OCI-LY1 (cell line): Measurements from ENCODE around the gene UGT2B7.
"Not testable (repeated sequence)": the region's sequence is repeated elsewhere in the genome, so short reads cannot be mapped to it uniquely, and the experiment has no call there.

Experiments used
- H2AFZ ChIP-seq: fragments of 200-600 bp; sonication (generic), shearing (Covaris generic); 2 replicates; pipeline ENCODE4 v1.6.0; 2014; ENCODE audit warnings: antibody characterized with exemption, mild to moderate bottlenecking, low read length
- H3F3A ChIP-seq: fragments of 200-600 bp; sonication (generic), shearing (Covaris generic); 2 replicates; pipeline ENCODE4 v1.6.0; 2014; ENCODE audit warnings: mild to moderate bottlenecking, antibody characterized with exemption, low read length, moderate library complexity; ENCODE audit not compliant: insufficient read depth
- H3K27ac ChIP-seq: fragments of 200-600 bp; sonication (generic); 2 replicates; pipeline ENCODE4 v1.5.1; 2014; ENCODE audit warnings: low read length, mixed run types, mild to moderate bottlenecking, low read depth; ENCODE audit not compliant: poor library complexity, severe bottlenecking
- H3K27me3 ChIP-seq: fragments of 200-600 bp; sonication (generic); 2 replicates; pipeline ENCODE4 v1.6.0; 2014; ENCODE audit warnings: antibody characterized with exemption, mild to moderate bottlenecking, low read length, moderate library complexity; ENCODE audit not compliant: insufficient read depth
- H3K36me3 ChIP-seq: fragments of 200-600 bp; sonication (generic); 2 replicates; pipeline ENCODE4 v1.6.1; 2014; ENCODE audit warnings: mild to moderate bottlenecking, antibody characterized with exemption, low read length, moderate library complexity, mixed read lengths; ENCODE audit not compliant: insufficient read depth
- H3K4me1 ChIP-seq: fragments of 200-600 bp; sonication (generic); 2 replicates; pipeline ENCODE4 v1.5.1; 2014; ENCODE audit warnings: mild to moderate bottlenecking, low read length, moderate library complexity; ENCODE audit not compliant: insufficient read depth, severe bottlenecking
- H3K4me2 ChIP-seq: fragments of 200-600 bp; sonication (generic), shearing (Covaris generic); 2 replicates; pipeline ENCODE4 v1.6.1; 2014; ENCODE audit warnings: low read length
- H3K4me3 ChIP-seq: fragments of 200-600 bp; sonication (generic); 2 replicates; pipeline ENCODE4 v1.5.1; 2014; ENCODE audit warnings: low read length, low read depth, mild to moderate bottlenecking, mixed read lengths; ENCODE audit not compliant: poor library complexity, severe bottlenecking
- H3K79me2 ChIP-seq: fragments of 200-600 bp; shearing (Covaris generic); 2 replicates; pipeline ENCODE4 v1.6.1; 2016; ENCODE audit warnings: mixed run types, low read length, mixed read lengths; ENCODE audit not compliant: insufficient read depth
- H3K9ac ChIP-seq: fragments of 200-600 bp; sonication (generic), shearing (Covaris generic); 2 replicates; pipeline ENCODE4 v1.6.1; 2014; ENCODE audit warnings: mild to moderate bottlenecking, low read length, mixed read lengths
- H3K9me2 ChIP-seq: fragments of 200-600 bp; sonication (generic), shearing (Covaris generic); 2 replicates; pipeline ENCODE4 v1.6.1; 2014; ENCODE audit warnings: low read depth, mild to moderate bottlenecking, low read length, mixed read lengths
- H3K9me3 ChIP-seq: fragments of 200-600 bp; shearing (Covaris generic); 2 replicates; pipeline ENCODE4 v1.6.1; 2014; ENCODE audit warnings: low read length, mixed read lengths
- H4K20me1 ChIP-seq: fragments of 200-600 bp; sonication (generic), shearing (Covaris generic); 2 replicates; pipeline ENCODE4 v1.6.0; 2016; ENCODE audit warnings: mild to moderate bottlenecking, low read length; ENCODE audit not compliant: insufficient read depth
- EZH2 ChIP-seq: fragments of 200-600 bp; sonication (generic), shearing (Covaris generic); IDR thresholded peaks from 2 replicates; pipeline ENCODE4 v1.8.0; 2017; ENCODE audit warnings: borderline replicate concordance, mixed run types, mild to moderate bottlenecking, antibody characterized with exemption, low read length, moderate library complexity, mixed read lengths
- TF ChIP-seq, protein P1 (sequence below): fragments of 200-600 bp; sonication (generic), shearing (Covaris generic); IDR thresholded peaks from 2 replicates; pipeline ENCODE4 v1.5.1; 2017; ENCODE audit warnings: mild to moderate bottlenecking, antibody characterized with exemption, low read length, moderate library complexity, mixed read lengths

UGT2B7 gene

GRCh38 chr4:69096111-69096656 lies at the start of gene UGT2B7:
Gene UGT2B7 (plus strand): TSS chr4:69096474. CDS start chr4:69096521, 47 bp downstream.
- H3K27me3 ChIP-seq = no peaks in the 10 kb centered on the region
- no peak within 1 kb of the TSS for H3K4me2 ChIP-seq
- no peaks in the 10 kb centered on the region for H3K9me2 ChIP-seq
- no peak for TF ChIP-seq EZH2
- TF ChIP-seq, protein P1, sequence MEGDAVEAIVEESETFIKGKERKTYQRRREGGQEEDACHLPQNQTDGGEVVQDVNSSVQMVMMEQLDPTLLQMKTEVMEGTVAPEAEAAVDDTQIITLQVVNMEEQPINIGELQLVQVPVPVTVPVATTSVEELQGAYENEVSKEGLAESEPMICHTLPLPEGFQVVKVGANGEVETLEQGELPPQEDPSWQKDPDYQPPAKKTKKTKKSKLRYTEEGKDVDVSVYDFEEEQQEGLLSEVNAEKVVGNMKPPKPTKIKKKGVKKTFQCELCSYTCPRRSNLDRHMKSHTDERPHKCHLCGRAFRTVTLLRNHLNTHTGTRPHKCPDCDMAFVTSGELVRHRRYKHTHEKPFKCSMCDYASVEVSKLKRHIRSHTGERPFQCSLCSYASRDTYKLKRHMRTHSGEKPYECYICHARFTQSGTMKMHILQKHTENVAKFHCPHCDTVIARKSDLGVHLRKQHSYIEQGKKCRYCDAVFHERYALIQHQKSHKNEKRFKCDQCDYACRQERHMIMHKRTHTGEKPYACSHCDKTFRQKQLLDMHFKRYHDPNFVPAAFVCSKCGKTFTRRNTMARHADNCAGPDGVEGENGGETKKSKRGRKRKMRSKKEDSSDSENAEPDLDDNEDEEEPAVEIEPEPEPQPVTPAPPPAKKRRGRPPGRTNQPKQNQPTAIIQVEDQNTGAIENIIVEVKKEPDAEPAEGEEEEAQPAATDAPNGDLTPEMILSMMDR = no peak
- H2AFZ ChIP-seq = no peak within 1 kb of the TSS
- H3K4me1 ChIP-seq = no peaks in the 10 kb centered on the region
- H3K79me2 ChIP-seq = no peaks in the 10 kb centered on the region
- H3K4me3 ChIP-seq = no peak within 1 kb of the TSS
- H4K20me1 ChIP-seq = no peaks in the 10 kb centered on the region
- no peaks in the 10 kb centered on the region for H3K9me3 ChIP-seq
- no peak within 1 kb of the TSS for H3K27ac ChIP-seq
- no peak within 1 kb of the TSS for H3K9ac ChIP-seq
- no peaks in the 10 kb centered on the region for H3K36me3 ChIP-seq
- no peaks in the 10 kb centered on the region for H3F3A ChIP-seq

GRCh38 chr4:69049860-69050259 lies 46.4 kb upstream of the UGT2B7 start:
- Histone ChIP-seq H3K27me3 (no peaks in the 10 kb centered on the region), H3K4me1 (no peaks in the 10 kb centered on the region), H3K9me2 (no peaks in the 10 kb centered on the region), H3K27ac (no peak overlapping the region), H3K79me2 (no peaks in the 10 kb centered on the region), H2AFZ (no peak overlapping the region), H3F3A (no peaks in the 10 kb centered on the region), H3K9me3 (no peaks in the 10 kb centered on the region), H3K4me2 (no peak overlapping the region), H3K9ac (no peak overlapping the region), H3K36me3 (no peaks in the 10 kb centered on the region), H4K20me1 (no peaks in the 10 kb centered on the region), H3K4me3 (no peak overlapping the region)
- no peak for TF ChIP-seq EZH2
- TF ChIP-seq, protein P1 = no peak

DNA sequence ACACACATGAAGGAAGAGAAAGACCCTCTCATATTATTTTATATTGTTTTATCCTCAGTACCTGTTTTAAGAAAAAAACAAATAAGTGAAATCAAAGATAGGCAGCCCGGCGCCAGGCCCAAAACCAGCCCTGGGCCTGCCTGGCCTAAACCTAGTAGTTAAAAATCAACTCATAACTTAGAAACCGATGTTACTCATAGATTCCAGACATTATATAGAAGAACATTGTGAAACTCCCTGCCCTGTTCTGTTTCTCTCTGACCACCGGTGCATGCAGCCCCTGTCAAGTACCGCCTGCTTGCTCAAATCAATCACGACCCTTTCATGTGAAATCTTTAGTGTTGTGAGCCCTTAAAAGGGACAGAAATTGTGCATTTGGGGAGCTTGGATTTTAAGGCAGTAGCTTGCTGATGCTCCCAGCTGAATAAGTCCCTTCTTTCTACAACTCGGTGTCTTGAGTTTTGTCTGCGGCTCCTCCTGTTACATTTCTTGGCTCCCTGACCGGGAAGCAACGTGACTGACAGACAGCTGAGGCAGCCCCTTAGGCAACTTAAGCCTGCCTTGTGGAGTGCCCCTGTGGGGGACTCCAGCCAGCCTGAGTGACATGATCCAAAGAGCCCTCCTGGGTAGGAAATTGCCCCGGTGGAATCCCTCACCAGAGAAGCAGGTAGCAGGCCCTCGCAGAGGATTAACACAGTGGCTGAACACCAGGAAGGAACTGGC lies 45.3 kb upstream of the UGT2B7 start:
- not testable (repeated sequence) for H3K4me1 ChIP-seq, H3K4me3 ChIP-seq, H3K27me3 ChIP-seq, H3K9me3 ChIP-seq, H3K9me2 ChIP-seq, H3F3A ChIP-seq, H3K9ac ChIP-seq, H3K79me2 ChIP-seq, H4K20me1 ChIP-seq, H3K27ac ChIP-seq, H3K36me3 ChIP-seq, H2AFZ ChIP-seq, H3K4me2 ChIP-seq

- no peak overlapping the region for H3K27ac ChIP-seq
- TF ChIP-seq, protein P1 = no peak
- TF ChIP-seq EZH2 = no peak
- H2AFZ ChIP-seq = no peak overlapping the region
Observed at GRCh38 chr4:69051576-69051943, 44.7 kb upstream of the UGT2B7 start.

DNA sequence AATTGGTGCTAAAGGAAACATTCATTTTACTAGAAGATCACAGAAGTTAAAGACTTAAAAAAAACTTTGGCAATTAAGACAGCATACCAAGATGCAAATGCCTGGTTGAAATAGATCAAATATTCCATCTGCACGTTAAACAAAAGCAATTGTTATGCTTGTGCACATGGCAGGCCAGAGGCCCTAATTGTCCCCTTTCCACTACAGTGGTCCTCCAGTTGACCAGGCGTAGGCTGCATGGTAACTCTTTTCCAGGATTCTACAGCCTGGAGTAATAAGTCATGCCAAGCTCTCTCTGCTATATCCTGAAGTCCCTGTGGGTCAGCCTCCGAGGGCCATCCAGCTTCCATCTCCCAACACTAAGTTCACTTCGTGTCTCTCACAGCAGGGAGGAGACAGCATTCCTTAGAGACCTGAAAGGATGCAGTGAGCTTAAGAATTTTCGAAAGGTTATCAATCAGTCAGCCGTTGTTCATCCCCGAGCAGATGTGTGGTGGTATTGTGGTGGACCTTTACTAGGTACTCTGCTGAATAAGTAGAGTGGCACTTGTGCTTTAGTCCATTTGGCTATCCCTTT lies 42.9 kb upstream of the UGT2B7 start:
- H3K9ac ChIP-seq, H3K27me3 ChIP-seq, H3K9me3 ChIP-seq, H3F3A ChIP-seq, H3K4me1 ChIP-seq, H2AFZ ChIP-seq, H3K27ac ChIP-seq, H3K79me2 ChIP-seq, H4K20me1 ChIP-seq, H3K36me3 ChIP-seq, H3K4me3 ChIP-seq, H3K9me2 ChIP-seq, H3K4me2 ChIP-seq: not testable (repeated sequence)

More at GRCh38 chr4:69051576-69051943, 44.7 kb upstream of the UGT2B7 start:
- Histone ChIP-seq H3K9me2 (no peaks in the 10 kb centered on the region), H3K4me3 (no peak overlapping the region), H3K27me3 (no peaks in the 10 kb centered on the region), H3K9me3 (no peaks in the 10 kb centered on the region), H3K9ac (no peak overlapping the region), H4K20me1 (no peaks in the 10 kb centered on the region), H3K4me1 (no peaks in the 10 kb centered on the region), H3K36me3 (no peaks in the 10 kb centered on the region), H3K79me2 (no peaks in the 10 kb centered on the region), H3K4me2 (no peak overlapping the region), H3F3A (no peaks in the 10 kb centered on the region)
